ENCODE results near the gene TCAP. TPM values are rescaled to one million over a fixed set of nuclear protein-coding genes. Genes with fewer than 3 reads are reported as not detected.

TCAP gene
- total and polyA plus RNA-seq, 2 donors (not counting 1 experiment from before 2014, with no cell fraction given) = 0.05 to 0.17 TPM

DNA sequence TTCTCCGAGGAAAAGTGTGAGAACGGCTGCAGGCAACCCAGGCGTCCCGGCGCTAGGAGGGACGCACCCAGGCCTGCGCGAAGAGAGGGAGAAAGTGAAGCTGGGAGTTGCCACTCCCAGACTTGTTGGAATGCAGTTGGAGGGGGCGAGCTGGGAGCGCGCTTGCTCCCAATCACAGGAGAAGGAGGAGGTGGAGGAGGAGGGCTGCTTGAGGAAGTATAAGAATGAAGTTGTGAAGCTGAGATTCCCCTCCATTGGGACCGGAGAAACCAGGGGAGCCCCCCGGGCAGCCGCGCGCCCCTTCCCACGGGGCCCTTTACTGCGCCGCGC, 34.6 kb downstream of the TCAP start, which contains the start of gene ERBB2:
ERBB2 (plus strand) TSS at position 247 of the 330 bp plus-strand sequence. CDS start 175 bp downstream, outside the sequence.
- Histone ChIP-seq H3K79me2 (ENCODE audit: control insufficient read depth, insufficient read depth, low read length) (peaks cover 9% of the 10 kb centered on the region), H3K9ac (ENCODE audit: insufficient read depth, low read length) (peak within 1 kb of the TSS; percentile 71)
- TF ChIP-seq, protein P1, sequence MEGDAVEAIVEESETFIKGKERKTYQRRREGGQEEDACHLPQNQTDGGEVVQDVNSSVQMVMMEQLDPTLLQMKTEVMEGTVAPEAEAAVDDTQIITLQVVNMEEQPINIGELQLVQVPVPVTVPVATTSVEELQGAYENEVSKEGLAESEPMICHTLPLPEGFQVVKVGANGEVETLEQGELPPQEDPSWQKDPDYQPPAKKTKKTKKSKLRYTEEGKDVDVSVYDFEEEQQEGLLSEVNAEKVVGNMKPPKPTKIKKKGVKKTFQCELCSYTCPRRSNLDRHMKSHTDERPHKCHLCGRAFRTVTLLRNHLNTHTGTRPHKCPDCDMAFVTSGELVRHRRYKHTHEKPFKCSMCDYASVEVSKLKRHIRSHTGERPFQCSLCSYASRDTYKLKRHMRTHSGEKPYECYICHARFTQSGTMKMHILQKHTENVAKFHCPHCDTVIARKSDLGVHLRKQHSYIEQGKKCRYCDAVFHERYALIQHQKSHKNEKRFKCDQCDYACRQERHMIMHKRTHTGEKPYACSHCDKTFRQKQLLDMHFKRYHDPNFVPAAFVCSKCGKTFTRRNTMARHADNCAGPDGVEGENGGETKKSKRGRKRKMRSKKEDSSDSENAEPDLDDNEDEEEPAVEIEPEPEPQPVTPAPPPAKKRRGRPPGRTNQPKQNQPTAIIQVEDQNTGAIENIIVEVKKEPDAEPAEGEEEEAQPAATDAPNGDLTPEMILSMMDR (conservative IDR thresholded peaks at IDR 0.05 in 1 of 2, IDR thresholded peaks at IDR 0.05 in 1 of 2; ENCODE audit: low read depth in 1 of 2, low read length in 2 of 2) = no peak
- TF ChIP-seq EZH2 (IDR thresholded peaks at IDR 0.05; ENCODE audit: low read length, missing control alignments) = no peak

DNA sequence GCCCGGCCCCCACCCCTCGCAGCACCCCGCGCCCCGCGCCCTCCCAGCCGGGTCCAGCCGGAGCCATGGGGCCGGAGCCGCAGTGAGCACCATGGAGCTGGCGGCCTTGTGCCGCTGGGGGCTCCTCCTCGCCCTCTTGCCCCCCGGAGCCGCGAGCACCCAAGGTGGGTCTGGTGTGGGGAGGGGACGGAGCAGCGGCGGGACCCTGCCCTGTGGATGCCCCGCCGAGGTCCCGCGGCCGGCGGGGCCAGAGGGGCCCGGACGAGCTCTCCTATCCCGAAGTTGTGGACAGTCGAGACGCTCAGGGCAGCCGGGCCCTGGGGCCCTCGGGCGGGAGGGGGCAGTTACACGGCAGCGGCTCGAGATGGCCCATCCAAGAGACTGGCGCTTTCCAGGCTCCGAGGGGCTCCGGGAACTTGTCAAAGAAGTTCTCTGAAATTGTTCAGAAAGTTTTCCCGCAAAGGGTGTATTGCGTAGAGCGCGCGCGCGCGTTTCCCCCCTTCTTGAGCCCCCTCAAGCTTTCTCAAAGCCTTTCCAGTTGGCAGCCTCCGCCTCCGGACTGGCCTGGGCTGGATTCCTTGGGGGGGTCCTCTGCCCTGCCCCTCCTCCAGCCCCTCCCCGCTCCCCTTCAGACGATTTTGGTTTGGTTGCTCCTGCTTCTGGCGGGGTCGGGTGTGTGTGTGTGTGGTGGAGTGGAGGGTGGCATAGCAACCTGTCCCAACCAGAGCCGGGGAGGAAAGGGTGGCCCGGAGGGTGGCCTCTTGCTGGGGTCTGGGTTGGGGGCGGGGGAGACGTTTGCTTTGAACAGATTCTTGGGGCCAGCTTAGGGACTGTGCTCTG, 35.2 kb downstream of the TCAP start:
- TF ChIP-seq EZH2 (IDR thresholded peaks at IDR 0.05; ENCODE audit: low read length, missing control alignments) = no peak
- TF ChIP-seq, protein P1 (conservative IDR thresholded peaks at IDR 0.05 in 1 of 2, IDR thresholded peaks at IDR 0.05 in 1 of 2; ENCODE audit: low read depth in 1 of 2, low read length in 2 of 2) = no peak
- Histone ChIP-seq H3K27ac (ENCODE audit: insufficient read depth, low read length) (peak overlapping the region; percentile 32), H2AFZ (ENCODE audit: low read length) (peak overlapping the region; percentile 59)

More for the DNA sequence above, 34.6 kb downstream of the TCAP start, which contains the start of gene ERBB2:
- Histone ChIP-seq H3K9me3 (ENCODE audit: control insufficient read depth, insufficient read depth, low read depth, low read length) (no peaks in the 10 kb centered on the region), H4K20me1 (ENCODE audit: control insufficient read depth, extremely low read depth, insufficient read depth, low read length) (no peaks in the 10 kb centered on the region), H3K36me3 (ENCODE audit: control insufficient read depth, insufficient read depth, low read length) (no peaks in the 10 kb centered on the region), H3K27me3 (ENCODE audit: control insufficient read depth, insufficient read depth, low read length) (no peaks in the 10 kb centered on the region), H3K4me1 (ENCODE audit: control insufficient read depth, extremely low read depth, insufficient read depth, low read length) (peaks cover 4% of the 10 kb centered on the region), H3K4me3 (replicated peaks in 1 of 4; ENCODE audit: control extremely low read depth in 1 of 4, insufficient read depth in 1 of 4, low read depth in 3 of 4, low read length in 4 of 4) (peak within 1 kb of the TSS; percentile 73 to 90 (median 78)), H2AFZ (ENCODE audit: low read length) (peak within 1 kb of the TSS; percentile 59), H3K4me2 (ENCODE audit: extremely low read depth, insufficient read depth, low read length) (peak within 1 kb of the TSS; percentile 88), H3K27ac (ENCODE audit: insufficient read depth, low read length) (peak within 1 kb of the TSS; percentile 51)
- peak; percentile 73 to 87 for DNase-seq (ENCODE audit: low read depth in 2 of 2)

DNA sequence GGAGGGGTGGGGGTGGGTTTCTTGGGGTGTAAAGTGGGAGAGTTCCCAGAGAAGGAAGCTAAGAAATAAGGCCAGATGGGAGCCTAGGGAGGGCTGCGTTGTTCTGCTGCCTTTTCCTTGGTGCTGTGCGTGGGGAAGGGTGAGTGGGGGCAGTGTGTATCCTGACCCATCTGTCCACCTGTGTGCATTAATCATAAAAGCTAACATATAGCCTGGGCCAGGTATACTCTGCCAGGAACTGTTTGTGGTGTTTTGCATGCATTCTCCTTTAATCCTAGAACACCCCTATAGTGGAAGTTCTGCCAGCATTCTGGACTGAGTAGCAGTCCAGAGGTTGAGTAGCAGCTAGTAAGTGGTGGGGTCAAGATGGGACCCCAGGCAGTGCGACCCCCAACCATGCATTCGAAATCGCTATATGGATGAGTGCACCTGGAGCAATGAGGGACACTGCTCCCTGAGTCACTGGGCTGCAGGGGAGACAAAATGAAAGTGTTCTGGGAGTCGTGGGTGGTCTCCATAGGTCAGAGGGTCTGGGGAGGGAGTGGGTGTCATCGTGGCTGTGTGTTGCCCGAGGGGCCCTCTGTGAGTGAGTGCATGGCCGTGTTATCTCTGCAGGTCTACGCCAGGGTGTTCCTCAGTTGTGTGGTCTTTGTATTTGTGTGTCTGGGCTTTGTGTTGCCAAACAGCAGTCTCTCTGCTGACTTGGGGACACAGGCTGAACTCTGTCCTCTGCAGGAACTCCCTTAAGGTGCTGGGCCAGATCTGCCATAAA, 36.0 kb downstream of the TCAP start:
- H3K9me3 ChIP-seq (ENCODE audit: control insufficient read depth, insufficient read depth, low read depth, low read length) = no peaks in the 10 kb centered on the region
- no peak overlapping the region for H2AFZ ChIP-seq (ENCODE audit: low read length)
- no peaks in the 10 kb centered on the region for H4K20me1 ChIP-seq (ENCODE audit: control insufficient read depth, extremely low read depth, insufficient read depth, low read length)
- peaks cover 12% of the 10 kb centered on the region for H3K79me2 ChIP-seq (ENCODE audit: control insufficient read depth, insufficient read depth, low read length)
- TF ChIP-seq EZH2 (IDR thresholded peaks at IDR 0.05; ENCODE audit: low read length, missing control alignments) = no peak
- TF ChIP-seq, protein P1 (conservative IDR thresholded peaks at IDR 0.05 in 1 of 2, IDR thresholded peaks at IDR 0.05 in 1 of 2; ENCODE audit: low read depth in 1 of 2, low read length in 2 of 2) = no peak
- H3K4me3 ChIP-seq (replicated peaks in 1 of 4; ENCODE audit: control extremely low read depth in 1 of 4, insufficient read depth in 1 of 4, low read depth in 3 of 4, low read length in 4 of 4) = peak overlapping the region; percentile 73 to 90 (median 78)
- H3K27me3 ChIP-seq (ENCODE audit: control insufficient read depth, insufficient read depth, low read length) = no peaks in the 10 kb centered on the region
- H3K36me3 ChIP-seq (ENCODE audit: control insufficient read depth, insufficient read depth, low read length) = no peaks in the 10 kb centered on the region
- H3K27ac ChIP-seq (ENCODE audit: insufficient read depth, low read length) = no peak overlapping the region
- peak overlapping the region; percentile 85 for H3K4me2 ChIP-seq (ENCODE audit: extremely low read depth, insufficient read depth, low read length)
- no peak for DNase-seq (ENCODE audit: low read depth in 2 of 2)
- peak overlapping the region; percentile 23 for H3K9ac ChIP-seq (ENCODE audit: insufficient read depth, low read length)
- peaks cover 4% of the 10 kb centered on the region for H3K4me1 ChIP-seq (ENCODE audit: control insufficient read depth, extremely low read depth, insufficient read depth, low read length)

More for the DNA sequence above, 35.2 kb downstream of the TCAP start:
- H3K9me3 ChIP-seq (ENCODE audit: control insufficient read depth, insufficient read depth, low read depth, low read length) = no peaks in the 10 kb centered on the region
- H3K9ac ChIP-seq (ENCODE audit: insufficient read depth, low read length) = peak overlapping the region; percentile 71
- H3K79me2 ChIP-seq (ENCODE audit: control insufficient read depth, insufficient read depth, low read length) = peaks cover 12% of the 10 kb centered on the region
- DNase-seq (ENCODE audit: low read depth in 2 of 2) = peak; percentile 25
- peak overlapping the region; percentile 88 for H3K4me2 ChIP-seq (ENCODE audit: extremely low read depth, insufficient read depth, low read length)
- peak overlapping the region; percentile 73 to 90 (median 78) for H3K4me3 ChIP-seq (replicated peaks in 1 of 4; ENCODE audit: control extremely low read depth in 1 of 4, insufficient read depth in 1 of 4, low read depth in 3 of 4, low read length in 4 of 4)
- H4K20me1 ChIP-seq (ENCODE audit: control insufficient read depth, extremely low read depth, insufficient read depth, low read length) = no peaks in the 10 kb centered on the region
- H3K27me3 ChIP-seq (ENCODE audit: control insufficient read depth, insufficient read depth, low read length) = no peaks in the 10 kb centered on the region
- peaks cover 4% of the 10 kb centered on the region for H3K4me1 ChIP-seq (ENCODE audit: control insufficient read depth, extremely low read depth, insufficient read depth, low read length)
- no peaks in the 10 kb centered on the region for H3K36me3 ChIP-seq (ENCODE audit: control insufficient read depth, insufficient read depth, low read length)

All from fibroblast of lung (primary cell).